Type B pancreatic cell (in vitro differentiated cells): ENCODE data around the gene UGT2B7. TPM values are rescaled to one million over a fixed set of nuclear protein-coding genes. Genes with fewer than 3 reads are reported as not detected.

Experiments used
- DNase-seq: peaks from one replicate; pipeline ENCODE4 v3.0.0; 2021; ENCODE audit warnings: mixed read lengths; ENCODE audit not compliant: unreplicated experiment; ENCODE audit errors: extremely low spot score
- H3K27ac Mint-ChIP-seq: 2 replicates; pipeline ENCODE4 v1.8.0; 2021; ENCODE audit warnings: mild to moderate bottlenecking, mixed read lengths
- H3K27me3 Mint-ChIP-seq: 2 replicates; pipeline ENCODE4 v1.8.0; 2021; ENCODE audit warnings: mixed read lengths
- H3K36me3 Mint-ChIP-seq: 2 replicates; pipeline ENCODE4 v1.8.0; 2021; ENCODE audit warnings: mixed read lengths
- H3K4me1 Mint-ChIP-seq: one replicate; pipeline ENCODE4 v1.8.0; 2021; ENCODE audit warnings: mixed read lengths; ENCODE audit not compliant: unreplicated experiment
- H3K4me3 Mint-ChIP-seq: 2 replicates; pipeline ENCODE4 v1.8.0; 2021; ENCODE audit warnings: mild to moderate bottlenecking, mixed read lengths
- H3K9me3 Mint-ChIP-seq: 2 replicates; pipeline ENCODE4 v1.8.0; 2021; ENCODE audit warnings: mixed read lengths
- CTCF ChIP-seq: fragments of 200-600 bp; sonication (generic); conservative IDR thresholded peaks from 2 replicates; pipeline ENCODE4 v1.5.0; 2021; ENCODE audit warnings: antibody characterized with exemption, mild to moderate bottlenecking
- total RNA-seq: library from RNA; stranded (reverse); gene quantifications from 2 replicates; pipeline ENCODE4 v1.2.1, GENCODE V29; 2021; ENCODE audit warnings: low replicate concordance

The UGT2B7 gene
- total RNA-seq, 1 donor from 2014 or later = 8.7 TPM

GRCh38 chr4:69092980-69093568 lies 3.2 kb upstream of the UGT2B7 start:
- peaks cover 10% of the 10 kb centered on the region for H3K4me1 Mint-ChIP-seq
- no peaks in the 10 kb centered on the region for H3K9me3 Mint-ChIP-seq
- TF ChIP-seq CTCF = no peak
- no peaks in the 10 kb centered on the region for H3K36me3 Mint-ChIP-seq
- H3K4me3 Mint-ChIP-seq = no peak overlapping the region
- DNase-seq = no peak
- no peak overlapping the region for H3K27ac Mint-ChIP-seq
- no peaks in the 10 kb centered on the region for H3K27me3 Mint-ChIP-seq

- Mint-ChIP-seq H3K27ac (no peak overlapping the region), H3K4me3 (no peak overlapping the region), H3K4me1 (peaks cover 10% of the 10 kb centered on the region), H3K27me3 (no peaks in the 10 kb centered on the region), H3K9me3 (no peaks in the 10 kb centered on the region), H3K36me3 (no peaks in the 10 kb centered on the region)
- no peak for DNase-seq
- no peak for TF ChIP-seq CTCF
Observed at GRCh38 chr4:69093681-69094080, 2.6 kb upstream of the UGT2B7 start.

- no peak overlapping the region for H3K27ac Mint-ChIP-seq
- H3K27me3 Mint-ChIP-seq = no peaks in the 10 kb centered on the region
- DNase-seq = no peak
- H3K4me1 Mint-ChIP-seq = peaks cover 10% of the 10 kb centered on the region
- no peaks in the 10 kb centered on the region for H3K9me3 Mint-ChIP-seq
- no peak overlapping the region for H3K4me3 Mint-ChIP-seq
- TF ChIP-seq CTCF = no peak
- no peaks in the 10 kb centered on the region for H3K36me3 Mint-ChIP-seq
Observed at GRCh38 chr4:69095301-69095731, 958 bp upstream of the UGT2B7 start.

- no peaks in the 10 kb centered on the region for H3K9me3 Mint-ChIP-seq
- no peaks in the 10 kb centered on the region for H3K36me3 Mint-ChIP-seq
- H3K4me1 Mint-ChIP-seq = peaks cover 10% of the 10 kb centered on the region
- no peak overlapping the region for H3K4me3 Mint-ChIP-seq
- TF ChIP-seq CTCF = no peak
- H3K27ac Mint-ChIP-seq = no peak overlapping the region
- H3K27me3 Mint-ChIP-seq = no peaks in the 10 kb centered on the region
- DNase-seq = no peak
Observed at GRCh38 chr4:69096810-69097209, 536 bp downstream of the UGT2B7 start.

- Mint-ChIP-seq H3K4me1 (peaks cover 10% of the 10 kb centered on the region), H3K36me3 (no peaks in the 10 kb centered on the region), H3K27ac (no peak overlapping the region)
Observed at GRCh38 chr4:69098470-69098869, 2.2 kb downstream of the UGT2B7 start.

More at GRCh38 chr4:69098470-69098869, 2.2 kb downstream of the UGT2B7 start:
- TF ChIP-seq CTCF = no peak
- no peak overlapping the region for H3K4me3 Mint-ChIP-seq
- H3K9me3 Mint-ChIP-seq = no peaks in the 10 kb centered on the region
- H3K27me3 Mint-ChIP-seq = no peaks in the 10 kb centered on the region
- DNase-seq = no peak
